Psoas muscle (tissue), 8 donors: ENCODE measurements around the gene CASP14. TPM values are rescaled to one million over a fixed set of nuclear protein-coding genes. Genes with fewer than 3 reads are reported as not detected.

Source experiments
- ATAC-seq, 4 donors: fragments of 200-7000 bp; cut with Tn5 transposase; one replicate each; pipeline ENCODE4 v1.9.1; 2020; ENCODE audit warnings: moderate library complexity in 3 of 4, mild to moderate bottlenecking in 2 of 4
- DNase-seq, 2 donors: peaks; one replicate each; pipeline ENCODE4 v3.0.0-alpha.2; 2020
- H3K27ac ChIP-seq: fragments of 200-600 bp; one replicate; pipeline ENCODE4 v1.8.0; 2022
- H3K27me3 ChIP-seq, 3 donors: fragments of 200-600 bp in 1 of 3; one replicate each; pipeline versions ENCODE4 v1.6.1 to v1.8.0; 2013 to 2022; ENCODE audit warnings: low read length in 2 of 3, mild to moderate bottlenecking in 2 of 3, moderate library complexity in 1 of 3; ENCODE audit not compliant: insufficient read depth in 3 of 3
- H3K36me3 ChIP-seq, 2 donors: fragments of 200-600 bp in 1 of 2; one replicate each; pipeline versions ENCODE4 v1.6.1 to v1.8.0; 2013 to 2022; ENCODE audit warnings: low read depth in 1 of 2, mild to moderate bottlenecking in 1 of 2, moderate library complexity in 1 of 2; ENCODE audit not compliant: insufficient read depth in 1 of 2
- H3K4me1 ChIP-seq: fragments of 200-600 bp; one replicate; pipeline ENCODE4 v1.8.0; 2022
- H3K4me3 ChIP-seq: fragments of 200-600 bp; one replicate; pipeline ENCODE4 v1.8.0; 2022; ENCODE audit warnings: mild to moderate bottlenecking
- H3K9me3 ChIP-seq: fragments of 200-600 bp; one replicate; pipeline ENCODE4 v1.8.0; 2022
- WGBS, 3 donors: extraction: QIAGEN DNeasy Blood & Tissue Kit; methylation state at CpG; one replicate each; pipeline versions ENCODE4 v1.1.6 to v1.1.7; 2013; 5-methylcytosine and 5-hydroxymethylcytosine counted together
- intact Hi-C, 2 donors: fragments of 100-400 bp; cut with DNase I; formaldehyde crosslinking; loops; one replicate each; pipeline versions ENCODE4 v1.11.0 to v1.14.2; 2022
- polyA plus RNA-seq, 3 donors: library from polyadenylated mRNA; stranded (reverse); fragments of 200-250 nt; gene quantifications; one replicate each; pipeline ENCODE4 v1.2.3, GENCODE V29; 2013
- total RNA-seq, 4 donors: library from RNA; stranded (reverse); fragmentation: NEBNext Ultra II Directional in 2 of 4; extraction: Animal tissue kit (Norgen Biotek cat#: 25700) in 2 of 4; gene quantifications; one replicate each; pipeline versions ENCODE4 v1.2.1 to v1.2.4, GENCODE V29; 2021 to 2023
- TF ChIP-seq, protein P1 (sequence below): fragments of 200-600 bp; IDR thresholded peaks from one replicate; pipeline ENCODE4 v1.8.0; 2022; ENCODE audit warnings: antibody characterized with exemption
- donor health status: healthy with polysubstance abuse.
- donor health status: DM: no; HTN: no; CAD: no; lungs with moderate emphysema.
- donor health status: Bipolar disorder and iron deficiency.
- donor health status: healthy.
- donor health status: DM: yes; HTN: yes; CAD: no.
- donor health status: DM: no; HTN: no; CAD: no.
- donor health status: DM: no; HTN: no; CAD: no.
- donor health status: DM: yes; HTN: yes; CAD: no.

Gene CASP14
- total and polyA plus RNA-seq, 7 donors, result not detected

DNA sequence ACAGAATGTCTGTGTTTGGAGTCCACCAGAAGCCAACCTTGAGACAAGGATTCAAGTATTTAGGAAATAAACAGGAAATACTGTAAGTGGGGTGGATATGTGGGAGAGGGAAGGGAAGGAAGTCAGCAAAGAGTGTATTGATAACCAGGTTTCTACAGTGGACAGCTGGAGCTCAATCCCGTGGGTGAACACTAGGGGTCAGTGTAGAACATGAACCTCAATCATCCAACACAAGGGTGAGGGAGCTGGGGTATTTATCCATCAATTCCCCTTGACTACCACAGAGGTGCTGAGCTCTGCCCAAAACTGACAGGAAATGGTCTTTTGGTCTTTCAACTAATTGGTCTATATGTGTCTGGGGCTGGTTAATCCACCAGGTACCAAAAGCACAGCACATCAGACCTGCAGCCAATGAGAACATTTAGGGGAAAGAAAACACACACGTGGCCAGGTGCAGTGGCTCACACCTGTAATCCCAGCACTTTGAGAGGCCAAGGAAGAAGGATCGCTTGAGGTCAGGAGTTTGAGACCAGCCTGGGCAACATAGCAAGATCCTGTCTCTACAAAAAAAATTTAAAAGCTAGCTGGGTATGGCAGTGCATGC lies 52.3 kb downstream of the CASP14 start:
- Histone ChIP-seq H3K9me3 (peaks cover 7% of the 10 kb centered on the region), H3K27me3 (peaks cover 0 to 15% (median 9%) of the 10 kb centered on the region in 3 donors), H3K4me3 (no peak overlapping the region), H3K4me1 (no peaks in the 10 kb centered on the region), H3K36me3 (no peaks in the 10 kb centered on the region), H3K27ac (no peak overlapping the region)
- 59 to 70% (median 66%) methylated on average over 3 of the region's 3 CpGs for WGBS, 3 donors
- no peak for ATAC-seq
- TF ChIP-seq, protein P1, sequence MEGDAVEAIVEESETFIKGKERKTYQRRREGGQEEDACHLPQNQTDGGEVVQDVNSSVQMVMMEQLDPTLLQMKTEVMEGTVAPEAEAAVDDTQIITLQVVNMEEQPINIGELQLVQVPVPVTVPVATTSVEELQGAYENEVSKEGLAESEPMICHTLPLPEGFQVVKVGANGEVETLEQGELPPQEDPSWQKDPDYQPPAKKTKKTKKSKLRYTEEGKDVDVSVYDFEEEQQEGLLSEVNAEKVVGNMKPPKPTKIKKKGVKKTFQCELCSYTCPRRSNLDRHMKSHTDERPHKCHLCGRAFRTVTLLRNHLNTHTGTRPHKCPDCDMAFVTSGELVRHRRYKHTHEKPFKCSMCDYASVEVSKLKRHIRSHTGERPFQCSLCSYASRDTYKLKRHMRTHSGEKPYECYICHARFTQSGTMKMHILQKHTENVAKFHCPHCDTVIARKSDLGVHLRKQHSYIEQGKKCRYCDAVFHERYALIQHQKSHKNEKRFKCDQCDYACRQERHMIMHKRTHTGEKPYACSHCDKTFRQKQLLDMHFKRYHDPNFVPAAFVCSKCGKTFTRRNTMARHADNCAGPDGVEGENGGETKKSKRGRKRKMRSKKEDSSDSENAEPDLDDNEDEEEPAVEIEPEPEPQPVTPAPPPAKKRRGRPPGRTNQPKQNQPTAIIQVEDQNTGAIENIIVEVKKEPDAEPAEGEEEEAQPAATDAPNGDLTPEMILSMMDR, result peak; percentile 58
- no peak for DNase-seq
- intact Hi-C loops, result no loop called here

DNA sequence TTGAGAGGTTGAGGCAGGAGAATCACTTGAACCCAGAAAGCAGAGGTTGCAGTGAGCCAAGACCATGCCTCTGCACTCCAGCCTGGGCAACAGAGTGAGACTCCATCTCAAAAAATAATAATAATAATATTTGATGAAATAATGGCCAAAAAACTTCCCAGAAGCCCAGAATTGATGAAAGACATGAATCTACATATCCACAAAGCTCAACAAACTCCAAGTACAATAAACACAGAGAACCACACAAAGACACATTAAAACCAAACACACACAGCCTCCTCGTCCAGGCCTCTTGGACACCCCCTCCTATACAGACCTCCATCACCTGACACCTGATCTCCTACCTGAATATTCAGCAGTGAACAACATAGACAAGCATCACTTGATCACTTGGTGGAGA lies 54.7 kb downstream of the CASP14 start:
- TF ChIP-seq, protein P1, result no peak
- no peak overlapping the region for H3K27ac ChIP-seq
- no peaks in the 10 kb centered on the region for H3K4me1 ChIP-seq
- no peak overlapping the region for H3K4me3 ChIP-seq
- H3K27me3 ChIP-seq, result peaks cover 0 to 28% (median 9%) of the 10 kb centered on the region in 3 donors
- H3K36me3 ChIP-seq, result no peaks in the 10 kb centered on the region
- peaks cover 7% of the 10 kb centered on the region for H3K9me3 ChIP-seq
- 79 to 93% (median 92%) methylated on average over 1 of the region's 1 CpG for WGBS, 3 donors
- no peak for DNase-seq
- intact Hi-C loops, result no loop called here
- ATAC-seq, result no peak

DNA sequence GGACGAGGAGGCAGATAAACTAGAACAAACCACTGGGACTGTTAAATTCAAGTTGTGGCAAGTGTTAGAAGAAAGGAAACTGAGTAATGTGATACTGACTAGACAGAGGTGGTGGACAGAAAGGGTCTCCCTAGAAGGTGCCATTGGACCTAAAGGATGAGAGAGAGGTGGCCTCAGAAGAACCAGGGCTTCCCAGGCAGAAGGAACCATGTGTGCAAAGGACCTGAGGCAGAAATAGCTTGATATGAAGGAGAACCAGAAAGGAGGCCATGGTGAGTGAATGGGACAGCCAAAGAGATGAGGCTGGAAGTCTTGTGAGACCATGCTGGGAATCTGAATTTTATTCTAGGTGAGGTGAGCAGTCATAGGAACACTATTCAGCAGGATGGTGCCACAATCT lies 55.1 kb downstream of the CASP14 start:
- DNase-seq (no peak), ATAC-seq (no peak)
- H3K9me3 ChIP-seq, result peaks cover 7% of the 10 kb centered on the region
- 79 to 92% (median 89%) methylated on average over 1 of the region's 1 CpG for WGBS, 3 donors
- TF ChIP-seq, protein P1, result no peak
- intact Hi-C loops, result no loop called here
- no peaks in the 10 kb centered on the region for H3K36me3 ChIP-seq
- no peak overlapping the region for H3K4me3 ChIP-seq
- peaks cover 0 to 28% (median 9%) of the 10 kb centered on the region in 3 donors for H3K27me3 ChIP-seq
- no peak overlapping the region for H3K27ac ChIP-seq
- H3K4me1 ChIP-seq, result no peaks in the 10 kb centered on the region

DNA sequence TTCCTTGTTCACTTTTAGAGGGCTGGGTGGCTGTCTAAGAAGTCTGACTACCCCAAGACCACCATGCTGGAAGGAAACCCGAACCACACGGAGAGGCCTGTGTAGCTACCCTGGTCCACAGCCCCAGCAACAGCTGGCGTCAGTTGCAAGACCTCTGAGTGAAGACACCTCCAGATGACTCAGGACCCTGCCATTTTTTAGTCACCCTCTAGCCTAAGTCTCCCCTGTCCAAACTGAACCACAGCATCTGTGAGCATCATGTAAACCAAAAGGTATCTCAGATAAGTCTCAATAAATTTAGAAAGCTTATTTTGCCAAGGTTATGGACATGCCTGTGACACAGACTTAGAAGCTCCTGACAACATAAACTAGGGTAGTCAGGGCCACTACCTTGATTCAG lies 55.8 kb downstream of the CASP14 start:
- DNase-seq (no peak), ATAC-seq (no peak)
- H3K4me1 ChIP-seq, result no peaks in the 10 kb centered on the region
- H3K27me3 ChIP-seq, result peaks cover 0 to 28% (median 9%) of the 10 kb centered on the region in 3 donors
- TF ChIP-seq, protein P1, result no peak
- 93 to 96% (median 95%) methylated on average over 3 of the region's 3 CpGs for WGBS, 3 donors
- H3K36me3 ChIP-seq, result peaks cover 0 to under 1% of the 10 kb centered on the region in 2 donors
- intact Hi-C loops, result no loop called here
- H3K27ac ChIP-seq, result no peak overlapping the region
- H3K4me3 ChIP-seq, result no peak overlapping the region
- H3K9me3 ChIP-seq, result peaks cover 7% of the 10 kb centered on the region
